GM12875 (cell line): ENCODE data around the gene FAM222A.

ENCODE experiments used
- H3K4me3 ChIP-seq: one replicate; pipeline ENCODE4 v1.5.1; 2011; ENCODE audit warnings: low read depth, low read length, control low read depth
- TF ChIP-seq, protein P1 (sequence below): IDR thresholded peaks from 2 replicates; pipeline ENCODE4 v1.5.1; 2011; ENCODE audit warnings: low read depth, mild to moderate bottlenecking, control low read depth, inconsistent platforms, low read length, moderate library complexity, borderline replicate concordance; ENCODE audit not compliant: insufficient read depth

FAM222A gene

DNA sequence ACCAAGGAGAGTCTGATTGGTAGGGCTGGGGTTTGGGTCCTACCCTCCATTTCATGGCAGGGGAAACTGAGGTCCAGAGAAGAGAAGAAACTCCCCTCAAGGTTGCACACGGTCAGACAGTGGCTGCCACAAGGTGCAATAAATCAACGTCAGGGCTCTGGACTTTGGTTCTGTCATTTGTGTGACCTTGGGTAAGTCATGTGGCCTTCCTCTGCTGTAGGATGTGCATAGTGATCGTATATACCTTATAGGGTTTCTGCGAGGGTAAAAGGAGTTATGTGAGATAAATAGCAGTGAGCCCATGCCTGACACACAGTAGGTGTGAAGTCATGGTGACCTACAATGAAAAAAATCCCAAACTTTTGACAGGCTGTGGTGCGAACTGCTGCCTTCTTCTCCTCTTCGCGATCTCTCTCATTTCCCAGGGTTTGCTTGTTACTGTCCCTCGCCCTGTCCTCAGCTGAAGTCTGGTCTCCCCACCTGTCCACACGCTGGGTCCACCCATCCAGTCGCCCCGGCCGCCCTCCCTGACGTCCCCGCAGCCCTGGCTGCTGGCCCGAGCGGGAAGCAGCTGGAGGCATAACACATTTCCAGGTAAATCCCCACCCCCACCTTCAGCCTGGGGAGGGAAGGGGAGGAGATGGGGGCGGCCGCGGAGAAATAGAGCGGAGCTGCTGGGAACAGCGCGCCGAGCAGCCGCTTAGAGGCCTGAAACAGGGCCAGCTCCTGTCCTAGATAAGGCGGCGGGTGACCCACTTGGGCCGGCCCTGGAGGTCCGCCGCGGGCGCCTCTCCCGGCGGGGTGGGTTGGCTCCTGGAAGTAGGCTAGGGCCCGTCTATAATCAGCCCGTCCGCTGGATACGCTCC, 1.8 kb upstream of the FAM222A start:
- TF ChIP-seq, protein P1, sequence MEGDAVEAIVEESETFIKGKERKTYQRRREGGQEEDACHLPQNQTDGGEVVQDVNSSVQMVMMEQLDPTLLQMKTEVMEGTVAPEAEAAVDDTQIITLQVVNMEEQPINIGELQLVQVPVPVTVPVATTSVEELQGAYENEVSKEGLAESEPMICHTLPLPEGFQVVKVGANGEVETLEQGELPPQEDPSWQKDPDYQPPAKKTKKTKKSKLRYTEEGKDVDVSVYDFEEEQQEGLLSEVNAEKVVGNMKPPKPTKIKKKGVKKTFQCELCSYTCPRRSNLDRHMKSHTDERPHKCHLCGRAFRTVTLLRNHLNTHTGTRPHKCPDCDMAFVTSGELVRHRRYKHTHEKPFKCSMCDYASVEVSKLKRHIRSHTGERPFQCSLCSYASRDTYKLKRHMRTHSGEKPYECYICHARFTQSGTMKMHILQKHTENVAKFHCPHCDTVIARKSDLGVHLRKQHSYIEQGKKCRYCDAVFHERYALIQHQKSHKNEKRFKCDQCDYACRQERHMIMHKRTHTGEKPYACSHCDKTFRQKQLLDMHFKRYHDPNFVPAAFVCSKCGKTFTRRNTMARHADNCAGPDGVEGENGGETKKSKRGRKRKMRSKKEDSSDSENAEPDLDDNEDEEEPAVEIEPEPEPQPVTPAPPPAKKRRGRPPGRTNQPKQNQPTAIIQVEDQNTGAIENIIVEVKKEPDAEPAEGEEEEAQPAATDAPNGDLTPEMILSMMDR: no peak
- no peak overlapping the region for H3K4me3 ChIP-seq

DNA sequence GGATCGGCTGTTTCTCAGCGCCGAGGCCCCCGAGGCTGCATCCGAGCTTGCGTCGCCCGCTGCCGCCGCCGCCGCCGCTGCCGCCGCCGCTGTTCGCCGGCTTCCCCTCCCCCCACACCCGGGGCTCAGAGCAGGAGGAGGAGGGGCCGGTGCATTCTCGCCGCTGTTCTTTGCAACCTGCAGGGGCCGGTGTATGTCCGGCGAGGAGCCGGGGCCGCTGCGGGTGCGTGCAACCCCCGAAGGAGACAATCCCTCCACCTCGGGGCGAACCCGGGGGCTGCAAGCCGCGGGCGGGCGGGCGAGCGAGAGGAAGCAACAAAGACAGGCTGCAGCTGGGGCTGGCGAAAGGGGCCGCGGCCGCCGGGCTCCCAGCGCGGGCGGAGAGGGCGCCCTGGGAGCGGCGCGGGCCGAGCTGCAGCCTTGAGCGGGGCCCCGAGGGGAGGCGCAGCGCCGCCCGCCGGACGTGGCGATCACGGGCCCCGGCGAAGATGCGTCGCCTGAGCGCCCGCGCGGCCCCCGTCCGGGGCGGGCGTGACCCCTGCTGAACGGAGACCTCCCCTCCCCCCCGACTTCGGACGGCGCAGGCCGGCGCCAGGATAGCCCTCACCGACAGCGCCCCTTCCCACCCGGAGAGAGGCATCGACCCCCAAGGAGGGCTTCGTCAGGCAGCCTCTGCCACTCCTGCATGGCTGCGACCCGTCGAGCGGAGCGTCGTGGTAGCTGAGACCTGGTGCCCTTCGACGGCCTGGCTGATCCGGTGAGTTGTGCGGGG, 702 bp downstream of the FAM222A start:
- H3K4me3 ChIP-seq: peak overlapping the region; percentile 44
- TF ChIP-seq, protein P1: no peak

DNA sequence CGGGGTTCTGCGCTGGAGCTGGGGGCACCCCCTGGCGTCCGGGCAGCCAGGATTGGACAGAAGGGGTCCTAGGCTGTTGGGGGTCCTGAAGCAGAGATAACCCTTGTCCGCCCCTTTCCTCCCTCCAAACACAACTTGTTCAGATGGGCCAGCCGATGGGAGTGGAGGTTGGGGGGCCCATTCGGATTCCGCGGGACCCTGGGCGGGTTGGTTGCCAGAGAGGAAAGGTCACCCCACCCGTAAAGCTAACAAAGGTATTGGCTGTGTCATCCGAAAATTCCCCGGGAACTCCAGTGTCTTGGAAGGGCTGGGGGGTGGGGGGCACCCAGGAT, 1.3 kb downstream of the FAM222A start:
- no peak overlapping the region for H3K4me3 ChIP-seq
- TF ChIP-seq, protein P1: no peak

DNA sequence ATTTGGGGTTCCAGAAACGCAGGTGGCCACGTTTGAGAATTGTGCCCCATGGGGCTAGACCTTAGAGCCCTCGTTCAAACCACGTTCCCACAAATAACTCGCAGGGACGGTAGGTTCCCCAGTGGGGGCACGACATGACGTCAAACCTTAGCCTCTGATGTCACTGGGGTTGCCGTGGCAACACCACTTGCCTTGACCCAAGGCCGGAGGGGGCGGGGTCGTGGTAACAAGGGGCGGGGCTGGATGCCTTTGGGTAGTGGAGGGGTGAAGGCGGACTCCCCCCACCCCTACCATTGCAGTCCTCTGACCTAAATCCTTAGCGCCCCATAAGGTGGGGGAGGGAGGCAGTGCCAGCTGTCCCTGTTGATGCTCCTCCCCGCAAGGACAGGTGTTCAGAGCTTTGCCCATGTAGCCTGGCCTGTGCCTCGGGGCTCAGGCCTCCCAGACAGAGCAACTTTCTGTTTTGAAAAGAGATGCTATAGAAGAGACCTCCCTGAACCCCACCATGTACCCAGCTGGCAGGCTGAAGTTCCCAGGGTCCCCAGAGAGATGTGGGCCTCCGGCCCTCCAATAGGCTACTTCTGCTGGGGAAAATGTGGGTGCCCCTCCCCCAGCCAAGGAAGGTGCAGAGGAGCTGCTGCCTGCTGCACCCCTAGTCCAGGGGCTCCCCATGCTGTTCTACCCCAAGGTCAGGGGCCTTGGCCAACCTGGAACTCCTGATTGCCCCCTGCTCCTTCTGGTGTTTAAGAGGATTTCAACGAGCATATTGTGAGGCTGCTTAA, 1.9 kb downstream of the FAM222A start:
- no peak overlapping the region for H3K4me3 ChIP-seq
- TF ChIP-seq, protein P1: no peak

DNA sequence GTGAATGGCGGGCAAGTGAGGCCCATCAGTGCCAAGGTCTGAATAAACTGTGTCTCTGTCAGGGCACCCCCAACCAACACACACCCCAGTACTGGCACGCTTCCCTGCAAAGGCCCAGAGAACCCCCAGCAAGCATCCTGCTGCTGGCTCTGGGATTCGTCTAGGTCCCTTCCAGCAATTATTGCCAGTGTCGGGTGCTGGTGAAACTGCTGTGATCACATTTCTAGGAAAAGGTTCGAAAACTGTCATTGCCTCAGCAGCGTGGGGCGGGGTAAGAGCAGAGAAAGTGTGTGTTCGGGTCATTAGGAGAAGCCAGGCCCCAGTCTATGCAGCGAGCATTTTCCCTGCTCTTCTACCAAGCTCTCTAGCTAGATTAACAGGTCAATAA, 2.5 kb downstream of the FAM222A start:
- no peak overlapping the region for H3K4me3 ChIP-seq
- TF ChIP-seq, protein P1: no peak

DNA sequence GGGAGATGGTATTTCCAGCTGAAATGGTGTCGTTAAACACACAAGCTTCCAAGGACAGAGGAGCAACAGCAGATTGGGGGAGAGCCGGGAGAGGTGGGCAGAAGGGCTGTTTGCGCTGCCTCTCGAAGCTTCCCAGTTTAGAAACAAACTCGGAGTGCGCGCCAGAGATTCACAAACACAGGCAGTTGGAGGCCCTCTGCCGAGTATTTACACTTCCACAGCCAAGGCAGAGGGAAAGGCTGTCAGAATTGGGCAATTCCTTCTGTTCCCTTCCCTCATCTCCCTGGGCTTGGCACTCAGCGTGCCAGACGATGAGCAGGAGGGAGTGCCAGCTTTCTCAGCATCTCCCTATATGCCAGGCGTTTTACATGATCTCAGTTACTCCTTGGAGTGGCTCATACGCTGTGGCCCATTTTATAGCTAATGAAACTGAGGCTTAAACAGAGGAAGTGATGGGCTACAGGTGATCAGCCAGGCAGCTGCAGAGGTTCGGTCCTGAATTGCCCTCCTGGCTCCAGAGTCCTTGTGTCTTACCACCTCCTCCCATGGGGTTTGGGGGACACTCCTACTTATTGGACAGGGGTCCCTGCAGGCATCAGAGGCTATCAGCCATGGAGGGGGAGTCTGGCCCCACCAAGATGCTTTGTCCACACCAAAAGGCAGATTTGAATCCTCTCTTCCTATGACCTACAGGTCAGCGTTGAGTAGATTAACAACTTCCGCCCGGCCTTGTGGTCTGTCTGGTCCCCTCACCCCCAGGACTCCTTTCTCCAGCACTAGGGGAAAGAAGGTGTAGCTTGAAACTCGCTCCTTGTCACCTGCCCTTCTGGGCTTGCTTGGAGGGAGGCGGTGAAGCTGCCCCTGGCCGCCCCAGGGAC, 3.1 kb downstream of the FAM222A start:
- TF ChIP-seq, protein P1: no peak
- no peak overlapping the region for H3K4me3 ChIP-seq
